ENCODE data around the gene WDR4. TPM values are rescaled to one million over a fixed set of nuclear protein-coding genes. Genes with fewer than 3 reads are reported as not detected.

WDR4 gene
- total and polyA plus RNA-seq, 10 of the 15 experiments (the other 5 are each of a cell fraction or from before 2014, with no cell fraction given) = 2.1 to 45.3 (median 18.7) TPM

DNA sequence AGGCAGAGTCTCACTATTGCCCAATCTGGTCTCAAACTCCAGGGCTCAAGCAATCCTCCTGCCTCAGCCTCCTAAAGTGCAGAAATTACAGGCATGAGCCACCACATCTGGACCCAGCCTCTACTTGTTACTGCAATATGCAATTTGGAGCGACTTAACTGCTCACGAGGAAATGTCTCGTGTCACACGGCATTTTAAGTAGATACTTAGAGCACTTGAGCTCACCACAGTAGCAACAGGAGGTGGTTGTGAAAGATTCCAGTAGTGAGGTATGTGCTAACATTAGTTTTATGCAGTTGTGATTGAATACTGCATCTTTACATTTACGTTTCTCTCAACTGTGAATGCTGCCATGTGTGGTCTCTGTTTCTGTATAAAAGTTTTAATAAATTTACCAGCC, 8.0 kb upstream of the WDR4 start (continued):
- TF ChIP-seq ZBTB4 (CRISPR knock-in tag; IDR thresholded peaks at IDR 0.05) (no peak), NR2F1 (conservative IDR thresholded peaks at IDR 0.05) (no peak)

DNA sequence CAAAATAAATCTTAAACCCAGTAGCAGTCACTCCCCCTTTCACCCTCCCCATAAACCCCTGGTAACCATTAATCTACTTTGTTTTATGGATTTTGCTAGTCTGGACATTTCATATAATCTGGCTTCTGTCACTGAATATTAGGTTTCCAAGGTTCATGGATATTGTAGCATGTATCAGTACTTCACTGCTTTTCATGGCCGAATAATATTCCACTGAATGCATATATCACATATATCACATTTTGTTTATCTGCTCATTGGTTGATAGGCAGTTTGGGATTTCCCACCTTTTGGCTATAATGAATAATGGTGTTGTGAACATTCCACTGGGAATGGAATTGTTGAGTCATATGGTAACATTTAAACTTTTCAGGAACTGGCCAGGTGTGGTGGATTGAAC, 4.6 kb upstream of the WDR4 start:
- H3K4me1 ChIP-seq (ENCODE audit: control insufficient read depth, insufficient read depth, low read length) = 0 out of 2 replicates have a peak, but pooled peaks cover 2% of the 10 kb centered on the region
- no peak for FAIRE-seq
- intact Hi-C loops (cut with micrococcal nuclease; ENCODE audit: unreplicated experiment) (no loop called here), in situ Hi-C loops (cut with MboI) (no loop called here)
- no peaks in the 10 kb centered on the region for H3K9me3 ChIP-seq (replicated peaks; ENCODE audit: control insufficient read depth, insufficient read depth, low read length)
- peaks cover 11% of the 10 kb centered on the region for H3K79me2 ChIP-seq (ENCODE audit: control insufficient read depth, insufficient read depth, low read length)
- no peak for DNase-seq (ENCODE audit: low read depth, low spot score)
- no TSS peak for BruUV-seq (replicated peaks)
- no peak overlapping the region for H3K9ac ChIP-seq (ENCODE audit: control insufficient read depth, insufficient read depth, low read length)
- WGBS (ENCODE audit: insufficient coverage, insufficient replicate concordance, low lambda C conversion rate, missing lambda C conversion rate) = 100% methylated on average over 1 of the region's 1 CpG
- H3K4me2 ChIP-seq (ENCODE audit: control insufficient read depth, insufficient read depth) = no peak overlapping the region
- ChIA-PET SMC1A (ENCODE audit: uncharacterized antibody, unreplicated experiment) (no interaction called here), CTCF (interaction anchor here (1.2 kb wide), 1 partner anchor 9 kb away, joined by 4 read pairs; the partner anchor contains the start of gene NDUFV3), RAD21 (ENCODE audit: unreplicated experiment) (no interaction called here), POLR2A (no interaction called here)
- no peak for ATAC-seq
- no peaks in the 10 kb centered on the region for H3K27me3 ChIP-seq (replicated peaks in 1 of 2; ENCODE audit: control insufficient read depth in 2 of 2, insufficient read depth in 2 of 2, low read length in 1 of 2)
- no peak overlapping the region for H2AFZ ChIP-seq (ENCODE audit: control insufficient read depth, low read depth, low read length)
- H4K20me1 ChIP-seq (ENCODE audit: control insufficient read depth, insufficient read depth) = no peaks in the 10 kb centered on the region
- H3K36me3 ChIP-seq (ENCODE audit: control insufficient read depth in 2 of 2, insufficient read depth in 2 of 2, low read length in 1 of 2) = no peaks in the 10 kb centered on the region
- H3K4me3 ChIP-seq = no peak overlapping the region
- H3K27ac ChIP-seq (ENCODE audit: control insufficient read depth, insufficient read depth) = no peak overlapping the region
- TF ChIP-seq NR2F1 (conservative IDR thresholded peaks at IDR 0.05) (no peak), CEBPZ (IDR thresholded peaks at IDR 0.05; ENCODE audit: low read depth, low read length) (no peak), EZH2 (IDR thresholded peaks at IDR 0.05; ENCODE audit: borderline replicate concordance, control insufficient read depth, low read depth, low read length) (no peak), ZBTB4 (CRISPR knock-in tag; IDR thresholded peaks at IDR 0.05) (no peak), NFIC (IDR thresholded peaks at IDR 0.05; ENCODE audit: low read depth, low read length) (no peak), YY1 (IDR thresholded peaks at IDR 0.05; ENCODE audit: low read depth, low read length) (no peak)
- TF ChIP-seq, protein P1, sequence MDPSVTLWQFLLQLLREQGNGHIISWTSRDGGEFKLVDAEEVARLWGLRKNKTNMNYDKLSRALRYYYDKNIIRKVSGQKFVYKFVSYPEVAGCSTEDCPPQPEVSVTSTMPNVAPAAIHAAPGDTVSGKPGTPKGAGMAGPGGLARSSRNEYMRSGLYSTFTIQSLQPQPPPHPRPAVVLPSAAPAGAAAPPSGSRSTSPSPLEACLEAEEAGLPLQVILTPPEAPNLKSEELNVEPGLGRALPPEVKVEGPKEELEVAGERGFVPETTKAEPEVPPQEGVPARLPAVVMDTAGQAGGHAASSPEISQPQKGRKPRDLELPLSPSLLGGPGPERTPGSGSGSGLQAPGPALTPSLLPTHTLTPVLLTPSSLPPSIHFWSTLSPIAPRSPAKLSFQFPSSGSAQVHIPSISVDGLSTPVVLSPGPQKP (IDR thresholded peaks at IDR 0.05; ENCODE audit: low read depth, low read length) = no peak
